ENCODE data around the gene PDE7B. TPM values are rescaled to one million over a fixed set of nuclear protein-coding genes. Genes with fewer than 3 reads are reported as not detected.

PDE7B gene
- total RNA-seq, 1 donor from 2014 or later, result 16.3 TPM

- DNase-seq (ENCODE audit: low spot score in 2 of 2) (peak in 1 of 2 donors; percentile 35), FAIRE-seq (no peak)
Observed at GRCh38 chr6:135922174-135922573, 70.7 kb downstream of the PDE7B start.

- no peak for DNase-seq (ENCODE audit: low spot score in 2 of 2)
- no peak for FAIRE-seq
Observed at GRCh38 chr6:135922746-135923145, 71.2 kb downstream of the PDE7B start.

- DNase-seq (ENCODE audit: low spot score in 2 of 2) (no peak), FAIRE-seq (no peak)
Observed at GRCh38 chr6:135932651-135933050, 81.2 kb downstream of the PDE7B start.

GRCh38 chr6:135935941-135936601 lies 84.6 kb downstream of the PDE7B start:
- DNase-seq (ENCODE audit: low spot score in 2 of 2) (no peak), FAIRE-seq (no peak)

- DNase-seq (ENCODE audit: low spot score in 2 of 2), result no peak
- FAIRE-seq, result no peak
Observed at GRCh38 chr6:135936606-135937005, 85.1 kb downstream of the PDE7B start.

GRCh38 chr6:135937106-135937505 lies 85.6 kb downstream of the PDE7B start:
- DNase-seq (ENCODE audit: low spot score in 2 of 2), result no peak
- FAIRE-seq, result no peak

GRCh38 chr6:135938576-135939207 lies 87.2 kb downstream of the PDE7B start:
- DNase-seq (ENCODE audit: low spot score in 2 of 2) (no peak), FAIRE-seq (peak; percentile 44)

- FAIRE-seq, result no peak
- no peak for DNase-seq (ENCODE audit: low spot score in 2 of 2)
Observed at GRCh38 chr6:135939208-135939591, 87.7 kb downstream of the PDE7B start.

- DNase-seq (ENCODE audit: low spot score in 2 of 2), result no peak
- FAIRE-seq, result no peak
Observed at GRCh38 chr6:135940616-135941167, 89.2 kb downstream of the PDE7B start.

- DNase-seq (ENCODE audit: low spot score in 2 of 2) (no peak), FAIRE-seq (no peak)
Observed at GRCh38 chr6:135941275-135942025, 89.9 kb downstream of the PDE7B start.

- FAIRE-seq (no peak), DNase-seq (ENCODE audit: low spot score in 2 of 2) (no peak)
Observed at GRCh38 chr6:135944120-135944519, 92.6 kb downstream of the PDE7B start.

GRCh38 chr6:135946674-135947073 lies 95.2 kb downstream of the PDE7B start:
- no peak for FAIRE-seq
- DNase-seq (ENCODE audit: low spot score in 2 of 2), result no peak

GRCh38 chr6:135950669-135951068 lies 99.2 kb downstream of the PDE7B start:
- FAIRE-seq, result no peak
- no peak for DNase-seq (ENCODE audit: low spot score in 2 of 2)

GRCh38 chr6:135951169-135951568 lies 99.7 kb downstream of the PDE7B start:
- FAIRE-seq, result no peak

GRCh38 chr6:135953818-135954217 lies 102.3 kb downstream of the PDE7B start:
- DNase-seq (ENCODE audit: low spot score in 2 of 2) (no peak), FAIRE-seq (no peak)

More at GRCh38 chr6:135951169-135951568, 99.7 kb downstream of the PDE7B start:
- DNase-seq (ENCODE audit: low spot score in 2 of 2), result no peak

- DNase-seq (ENCODE audit: low spot score in 2 of 2) (no peak), FAIRE-seq (no peak)
Observed at GRCh38 chr6:135955099-135955498, 103.6 kb downstream of the PDE7B start.

- DNase-seq (ENCODE audit: low spot score in 2 of 2), result no peak
- FAIRE-seq, result no peak
Observed at GRCh38 chr6:135962731-135963130, 111.2 kb downstream of the PDE7B start.

- FAIRE-seq, result no peak
- no peak for DNase-seq (ENCODE audit: low spot score in 2 of 2)
Observed at GRCh38 chr6:135970750-135971149, 119.2 kb downstream of the PDE7B start.

GRCh38 chr6:135971351-135971750 lies 119.8 kb downstream of the PDE7B start:
- DNase-seq (ENCODE audit: low spot score in 2 of 2) (no peak), FAIRE-seq (no peak)

GRCh38 chr6:135972150-135972549 lies 120.6 kb downstream of the PDE7B start:
- FAIRE-seq (no peak), DNase-seq (ENCODE audit: low spot score in 2 of 2) (no peak)

GRCh38 chr6:135972586-135972985 lies 121.1 kb downstream of the PDE7B start:
- FAIRE-seq (no peak), DNase-seq (ENCODE audit: low spot score in 2 of 2) (no peak)
